Left lobe of liver (tissue), 2 donors: ENCODE data around the gene PRR22. TPM values are rescaled to one million over a fixed set of nuclear protein-coding genes. Genes with fewer than 3 reads are reported as not detected.
"Not testable (repeated sequence)": the region's sequence is repeated elsewhere in the genome, so short reads cannot be mapped to it uniquely, and the experiment has no call there.

ENCODE experiments used
- ATAC-seq: fragments of 200-7000 bp; cut with Tn5 transposase; one replicate; pipeline ENCODE4 v1.9.1; 2020; ENCODE audit warnings: mild to moderate bottlenecking, moderate library complexity
- DNase-seq: peaks from one replicate; pipeline ENCODE4 v3.0.0-alpha.2; 2020; ENCODE audit warnings: low spot score
- total RNA-seq: library from RNA; stranded (reverse); gene quantifications from one replicate; pipeline ENCODE4 v1.2.1, GENCODE V29; 2021
- donor health status: DM: no; HTN: no; CAD: no; lungs with moderate emphysema.
- donor health status: DM: no; HTN: yes; CAD: no.

Gene PRR22
- total RNA-seq, 1 donor from 2014 or later, result 3.0 TPM

DNA sequence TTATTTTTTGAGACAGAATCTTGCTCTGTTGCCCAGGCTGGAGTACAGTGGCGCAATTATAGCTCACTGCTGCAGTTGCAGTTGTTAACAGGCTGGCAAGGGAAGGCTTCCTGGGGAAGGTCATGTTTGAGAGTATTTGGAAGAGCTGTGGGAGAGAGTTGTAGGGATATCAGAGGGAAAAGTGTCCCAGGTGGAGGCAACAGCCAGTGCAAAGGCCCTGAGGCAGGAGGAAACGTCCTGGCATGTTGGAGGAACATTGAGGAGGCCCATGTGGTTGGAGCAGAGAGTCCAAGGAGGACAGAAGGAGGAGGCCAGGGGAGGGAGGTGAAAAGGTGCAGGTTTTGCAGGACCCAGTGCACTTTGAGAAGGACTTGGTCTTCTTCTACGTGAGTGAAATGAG, 8.6 kb upstream of the PRR22 start:
- DNase-seq, result no peak
- ATAC-seq, result no peak

DNA sequence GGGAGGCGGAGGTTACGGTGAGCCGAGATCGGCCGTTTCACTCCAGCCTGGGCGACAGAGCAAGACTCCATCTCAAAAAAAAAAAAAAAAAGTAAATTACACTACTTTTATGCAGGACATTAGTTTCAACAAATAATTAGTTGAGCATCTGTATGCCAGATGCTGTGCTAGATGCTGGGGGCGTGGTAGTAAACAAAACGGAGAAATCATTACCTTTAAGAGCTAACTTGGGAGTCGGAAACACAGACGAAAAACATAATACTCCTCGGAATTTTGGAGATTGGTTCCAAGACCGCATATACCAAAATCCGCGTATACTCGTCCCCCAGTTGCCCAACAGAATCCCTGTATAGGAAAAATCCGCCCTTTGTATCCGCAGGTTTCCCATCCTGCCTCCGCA, 7.7 kb upstream of the PRR22 start:
- DNase-seq (no peak), ATAC-seq (no peak)

GRCh38 chr19:5790559-5791520, 6.3 kb upstream of the PRR22 start, which contains the start of gene DUS3L:
DUS3L (minus strand) TSS chr19:5791163; CDS start chr19:5791141, 22 bp downstream.
- DNase-seq (peak; percentile 97), ATAC-seq (peak; percentile 93)

GRCh38 chr19:5789886-5790558, 5.5 kb upstream of the PRR22 start:
- ATAC-seq (no peak), DNase-seq (no peak)

GRCh38 chr19:5789351-5789761, 4.8 kb upstream of the PRR22 start:
- DNase-seq (no peak), ATAC-seq (no peak)

DNA sequence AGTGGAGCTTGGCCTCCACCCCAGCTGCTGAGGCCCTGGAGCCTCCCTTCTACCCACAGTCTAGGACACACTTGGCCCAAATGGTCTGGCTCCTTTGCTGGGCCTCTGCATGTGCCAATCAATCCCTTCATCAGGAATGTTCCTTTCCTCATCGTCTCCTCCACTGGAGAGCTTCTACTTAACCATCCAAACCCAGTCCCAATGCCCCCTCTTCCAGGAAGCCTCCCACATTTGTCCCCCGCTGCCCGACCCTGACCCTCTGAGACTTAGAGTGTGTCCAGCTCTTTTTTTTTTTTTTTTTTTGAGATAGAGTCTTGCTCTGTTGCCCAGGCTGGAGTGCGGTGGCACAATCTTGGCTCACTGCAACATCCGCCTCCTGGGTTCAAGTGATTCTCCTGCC, 3.9 kb upstream of the PRR22 start:
- DNase-seq, result no peak

DNA sequence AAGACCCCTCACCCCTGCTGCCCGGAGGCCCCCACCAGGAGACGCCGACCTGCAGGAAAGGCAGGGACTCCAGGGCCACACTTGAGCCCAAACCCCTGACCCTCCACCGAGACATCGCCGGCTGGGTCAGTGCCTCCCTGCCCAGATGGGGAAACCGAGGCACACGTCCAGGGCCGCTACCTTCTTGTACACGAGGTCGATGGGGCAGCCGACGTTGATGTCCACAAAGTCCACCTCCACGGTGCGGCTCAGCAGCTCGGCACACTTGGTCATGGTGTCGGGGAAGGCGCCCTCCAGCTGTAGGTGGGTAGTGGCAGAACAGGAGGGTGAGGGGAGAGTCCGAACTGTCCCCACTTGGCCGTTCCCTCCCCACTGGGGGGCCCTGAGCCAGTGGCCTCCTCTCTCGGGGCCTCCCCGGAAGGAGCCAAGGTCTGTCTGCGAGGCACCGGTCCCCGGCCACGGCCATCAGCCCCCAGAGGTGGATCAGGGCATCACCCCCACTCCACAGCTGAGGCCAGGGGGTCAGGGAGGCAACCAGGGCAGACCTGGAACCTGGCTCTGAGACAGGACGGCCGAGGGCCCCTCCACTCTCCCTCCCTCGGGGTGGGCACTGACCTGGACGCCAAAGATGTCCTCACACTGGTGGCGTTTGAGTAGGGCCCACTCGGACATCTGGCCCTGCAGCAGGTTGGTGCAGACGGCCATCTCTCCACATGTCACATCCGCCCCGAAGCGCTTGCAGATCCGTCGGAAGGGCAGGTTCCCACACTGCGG, 3.0 kb upstream of the PRR22 start:
- no peak for ATAC-seq
- DNase-seq, result no peak

More for the DNA sequence above, 3.9 kb upstream of the PRR22 start:
- ATAC-seq, result no peak

- no peak for ATAC-seq
These were observed 2.3 kb upstream of the PRR22 start for GRCh38 chr19:5786593-5787408.

DNA sequence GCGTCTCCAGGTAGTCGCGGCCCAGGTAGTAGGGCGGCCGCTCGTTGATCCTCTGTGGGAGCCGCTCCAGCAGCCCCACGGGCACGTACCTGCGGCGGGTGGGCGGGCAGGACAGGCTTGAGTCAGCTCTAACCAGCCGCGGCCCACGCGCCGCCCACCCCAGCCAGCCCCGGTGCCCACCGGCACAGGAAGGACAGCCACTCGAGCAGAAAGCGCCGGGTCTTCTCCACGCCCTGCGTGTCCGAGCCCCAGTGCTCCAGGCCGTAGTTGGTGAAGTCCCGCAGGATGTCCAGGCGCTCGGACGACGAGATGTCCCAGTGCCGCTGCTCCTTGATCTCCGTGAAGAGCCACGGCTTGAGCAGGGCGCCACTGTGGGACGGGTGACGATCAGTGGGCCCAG, 877 bp upstream of the PRR22 start:
- ATAC-seq (no peak), DNase-seq (no peak)

More at GRCh38 chr19:5786593-5787408, 2.3 kb upstream of the PRR22 start:
- DNase-seq, result no peak

DNA sequence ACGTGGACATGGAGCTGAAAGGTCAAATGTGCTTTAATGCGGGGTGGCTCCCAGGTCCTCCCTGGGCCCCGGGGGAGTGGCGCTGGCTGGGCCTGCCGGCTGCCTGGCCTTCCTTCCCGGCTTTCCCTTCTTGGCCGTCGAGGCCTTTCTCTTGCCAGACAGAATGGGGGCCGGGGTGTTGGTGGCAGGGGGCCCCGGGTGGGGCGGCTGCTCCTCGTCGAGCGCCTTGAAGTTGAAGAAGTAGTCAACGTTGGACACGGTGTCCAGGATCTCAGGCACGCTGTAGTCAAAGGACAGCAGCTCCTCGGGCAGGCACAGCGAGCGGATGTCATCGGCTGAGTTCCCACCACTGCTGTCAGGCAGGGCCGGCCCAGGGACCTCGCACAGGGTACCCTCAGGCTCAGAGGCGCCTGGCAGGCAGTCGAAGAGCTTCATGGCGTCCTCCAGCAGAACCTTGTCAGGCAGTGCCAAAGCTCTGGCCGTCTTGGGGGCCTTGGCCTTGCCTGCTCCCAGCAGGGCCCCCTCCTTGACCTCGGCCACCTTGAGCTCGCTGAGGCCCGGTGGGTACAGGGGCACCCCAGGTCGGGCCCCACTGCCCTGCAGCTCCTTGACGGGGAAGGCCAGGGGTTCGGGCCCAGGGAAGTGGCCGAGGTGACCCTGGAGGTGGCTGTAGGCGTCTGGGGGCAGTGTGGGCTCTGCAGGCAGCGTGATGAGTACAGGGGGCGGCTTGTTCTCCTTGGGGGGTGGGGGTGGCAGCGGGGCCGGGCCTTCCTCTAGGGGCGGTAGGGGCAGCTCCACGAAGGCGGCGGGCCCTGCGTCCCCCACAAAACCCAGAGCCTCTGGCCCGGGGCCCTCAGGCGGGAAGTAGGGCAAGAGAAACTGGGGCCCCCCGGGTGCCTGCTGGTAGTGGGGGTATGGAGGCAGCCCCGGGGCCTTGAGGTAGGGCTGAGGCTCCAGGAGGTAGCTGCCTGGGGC, 1.3 kb downstream of the PRR22 start:
- DNase-seq (no peak), ATAC-seq (no peak)

DNA sequence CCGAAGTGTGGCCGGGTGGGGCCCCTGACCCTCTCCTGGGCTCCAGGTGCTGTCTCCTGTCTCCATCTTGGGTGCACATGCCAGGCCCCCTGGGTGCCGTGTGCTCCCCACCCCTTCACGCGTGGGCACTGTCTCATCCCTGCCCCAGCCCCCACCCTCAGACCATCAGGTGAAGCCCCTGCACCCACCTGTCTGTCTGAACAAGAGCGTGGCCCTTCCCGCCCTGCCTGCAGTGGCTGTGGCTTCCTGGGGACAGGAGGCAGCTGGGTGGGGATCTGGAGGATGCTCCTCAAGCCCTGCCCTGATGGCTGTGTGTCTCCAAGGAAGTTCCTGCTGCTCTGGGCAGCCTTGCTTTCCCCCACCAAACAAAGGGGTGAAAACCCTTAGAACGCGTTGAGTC, 2.2 kb downstream of the PRR22 start:
- ATAC-seq (no peak), DNase-seq (no peak)

- ATAC-seq, DNase-seq: not testable (repeated sequence)
These were observed 3.6 kb downstream of the PRR22 start for GRCh38 chr19:5780916-5781315.

- no peak for ATAC-seq
- no peak for DNase-seq
These were observed 6.1 kb downstream of the PRR22 start for GRCh38 chr19:5778402-5778801.

DNA sequence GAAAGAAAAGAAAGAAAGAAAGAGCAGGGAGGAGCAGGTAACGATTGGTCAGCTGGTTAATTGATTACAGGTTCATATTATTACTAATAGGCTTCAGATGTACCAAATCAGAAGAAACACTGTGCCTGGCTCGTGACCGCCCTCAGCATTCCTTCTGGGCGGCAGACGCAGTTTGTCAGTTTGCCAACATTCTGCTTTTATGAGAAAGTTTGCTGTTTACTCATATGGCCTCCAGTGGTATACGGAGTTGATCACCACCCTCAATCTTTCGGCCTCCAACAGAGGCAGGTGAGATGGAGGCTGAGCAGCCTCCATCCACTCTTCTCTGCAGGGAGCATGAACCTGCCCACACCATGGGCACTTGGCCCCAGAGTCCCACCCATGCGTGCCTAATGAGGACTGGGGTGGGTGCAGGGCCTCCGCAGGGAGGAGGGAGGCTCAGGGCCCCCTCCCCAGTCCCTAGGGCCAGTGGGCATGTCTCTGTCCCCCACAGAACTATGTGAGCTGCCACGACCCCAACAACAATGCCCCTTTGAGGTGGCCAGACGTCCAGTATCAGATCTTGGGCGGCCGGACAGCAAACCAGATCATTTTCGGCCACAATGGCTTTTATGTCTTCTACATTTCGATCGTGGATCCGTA, 8.8 kb downstream of the PRR22 start:
- no peak for ATAC-seq
- no peak for DNase-seq

GRCh38 chr19:5774921-5775320, 9.6 kb downstream of the PRR22 start:
- no peak for DNase-seq
- no peak for ATAC-seq

DNA sequence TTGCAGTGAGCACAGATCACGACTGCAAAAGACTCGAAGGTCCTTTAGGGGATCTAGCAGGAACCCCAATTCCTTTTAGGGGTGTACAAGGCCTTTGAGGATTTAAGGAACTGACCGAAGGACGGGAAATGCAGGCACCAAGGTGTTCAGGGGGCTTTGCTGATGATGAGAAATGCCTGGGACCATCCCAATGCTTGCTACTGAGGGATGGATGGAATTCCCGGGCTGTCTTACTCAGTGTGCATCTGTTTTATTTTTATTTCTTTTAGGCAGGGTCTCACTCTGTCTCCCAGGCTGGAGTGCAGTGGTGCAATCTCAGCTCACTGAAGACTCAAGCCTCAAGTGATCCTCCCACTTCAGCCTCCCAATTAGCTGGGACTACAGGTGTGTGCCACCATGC, 11.3 kb downstream of the PRR22 start:
- ATAC-seq, result no peak
- no peak for DNase-seq

DNA sequence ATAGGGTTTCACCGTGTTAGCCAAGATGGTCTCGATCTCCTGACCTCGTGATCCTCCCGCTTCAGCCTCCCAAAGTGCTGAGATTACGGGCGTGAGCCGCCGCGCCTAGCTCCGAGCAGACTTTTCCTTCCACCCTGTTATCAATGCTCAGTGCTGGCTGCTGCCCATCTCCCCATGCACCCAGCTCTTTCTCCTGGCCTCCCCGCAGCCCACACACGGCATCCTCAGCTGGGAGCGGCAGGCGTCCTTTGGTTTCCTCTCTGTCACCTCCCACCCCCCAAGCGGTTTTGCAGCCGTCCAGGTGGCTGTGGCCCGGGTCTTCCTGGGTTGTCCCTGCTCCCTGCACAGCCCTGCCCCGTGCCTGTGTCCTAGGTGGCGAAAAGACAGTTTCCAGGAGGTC, 12.1 kb downstream of the PRR22 start:
- ATAC-seq (no peak), DNase-seq (no peak)

- DNase-seq, result no peak
- no peak for ATAC-seq
These were observed 16.6 kb downstream of the PRR22 start for GRCh38 chr19:5767949-5768348.

- ATAC-seq (no peak), DNase-seq (no peak)
These were observed 19.3 kb downstream of the PRR22 start for GRCh38 chr19:5765220-5765619.
